GM18502 (cell line): ENCODE data around the gene RCN2.
A peak's percentile ranks its signal among the peaks of the same experiment; 100 is the strongest.
"Not testable (repeated sequence)": the region's sequence is repeated elsewhere in the genome, so short reads cannot be mapped to it uniquely, and the experiment has no call there.

Experiments
- ATAC-seq: cut with Tn5 transposase; IDR thresholded peaks from one replicate; pipeline ENCODE4 v1.9.1; 2021; ENCODE audit warnings: mild to moderate bottlenecking; ENCODE audit not compliant: unreplicated experiment, poor library complexity

Gene RCN2, protein sequence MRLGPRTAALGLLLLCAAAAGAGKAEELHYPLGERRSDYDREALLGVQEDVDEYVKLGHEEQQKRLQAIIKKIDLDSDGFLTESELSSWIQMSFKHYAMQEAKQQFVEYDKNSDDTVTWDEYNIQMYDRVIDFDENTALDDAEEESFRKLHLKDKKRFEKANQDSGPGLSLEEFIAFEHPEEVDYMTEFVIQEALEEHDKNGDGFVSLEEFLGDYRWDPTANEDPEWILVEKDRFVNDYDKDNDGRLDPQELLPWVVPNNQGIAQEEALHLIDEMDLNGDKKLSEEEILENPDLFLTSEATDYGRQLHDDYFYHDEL

DNA sequence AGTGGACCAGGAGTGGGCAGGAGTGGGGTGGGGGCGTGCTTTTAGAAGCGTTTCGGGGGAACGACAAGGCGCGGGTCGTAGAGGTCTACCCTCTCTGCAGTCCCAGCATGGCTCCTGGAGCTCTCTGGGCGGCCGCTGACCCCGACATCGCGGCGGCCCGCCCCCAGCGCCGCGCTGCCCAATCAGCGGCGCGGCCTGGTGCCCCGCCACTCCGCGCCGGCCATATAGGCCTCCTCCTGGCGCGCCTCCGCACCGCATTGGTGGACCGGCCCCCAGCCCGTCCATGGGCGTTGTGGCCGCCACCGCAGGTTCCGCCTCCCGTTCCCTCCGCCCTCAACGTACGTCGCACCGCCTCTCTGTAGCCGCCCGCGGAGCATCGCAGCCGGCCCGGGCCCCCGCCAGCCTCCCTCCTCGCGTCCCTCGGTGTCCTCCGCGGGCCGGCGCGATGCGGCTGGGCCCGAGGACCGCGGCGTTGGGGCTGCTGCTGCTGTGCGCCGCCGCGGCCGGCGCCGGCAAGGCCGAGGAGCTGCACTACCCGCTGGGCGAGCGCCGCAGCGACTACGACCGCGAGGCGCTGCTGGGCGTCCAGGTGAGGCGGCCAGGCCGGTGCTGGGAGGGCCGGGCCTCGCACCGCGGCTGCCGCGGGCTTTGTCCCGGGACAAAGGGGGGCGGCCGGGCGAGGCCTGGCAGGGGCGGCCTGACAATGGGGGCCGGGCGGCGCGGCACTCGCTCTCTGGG, at the start of gene RCN2:
RCN2 (plus strand) TSS at position 353 of the 738 bp plus-strand sequence; CDS start at position 446, 93 bp downstream.
- ATAC-seq, result peak; percentile 98

- no peak for ATAC-seq
Observed at GRCh38 chr15:76885212-76885611, 46.3 kb upstream of the RCN2 start.

GRCh38 chr15:76887280-76888141, 44.0 kb upstream of the RCN2 start:
- not testable (repeated sequence) for ATAC-seq

DNA sequence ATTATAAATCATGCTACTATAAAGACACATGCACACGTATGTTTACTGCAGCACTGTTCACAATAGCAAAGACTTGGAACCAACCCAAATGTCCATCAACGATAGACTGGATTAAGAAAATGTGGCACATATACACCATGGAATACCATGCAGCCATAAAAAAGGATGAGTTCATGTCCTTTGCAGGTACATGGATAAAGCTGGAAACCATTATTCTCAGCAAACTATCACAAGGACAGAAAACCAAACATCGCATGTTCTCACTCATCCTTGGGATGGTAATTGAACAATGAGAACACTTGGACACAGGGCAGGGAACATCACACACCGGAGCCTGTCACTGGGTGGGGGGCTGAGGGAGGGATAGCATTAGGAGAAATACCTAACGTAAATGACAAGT, 38.7 kb upstream of the RCN2 start:
- not testable (repeated sequence) for ATAC-seq

DNA sequence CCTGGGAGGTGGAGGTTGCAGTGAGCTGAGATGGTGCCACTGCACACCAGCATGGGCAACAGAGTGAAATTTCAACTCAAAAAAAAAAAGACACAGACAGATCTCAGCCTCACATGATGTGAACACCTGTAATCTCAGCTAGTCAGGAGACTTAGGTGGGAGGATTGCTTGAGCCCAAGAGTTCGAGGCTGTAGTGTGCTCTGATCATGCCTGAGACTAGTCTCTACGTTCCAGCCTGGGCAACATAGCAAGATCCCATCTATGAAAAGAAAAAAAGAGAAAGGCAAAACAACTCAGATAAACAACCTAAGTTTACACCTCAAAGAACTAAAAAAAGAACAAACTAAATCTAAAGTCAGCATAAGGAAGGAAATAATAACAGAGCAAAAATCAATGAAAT, 37.4 kb upstream of the RCN2 start:
- ATAC-seq, result no peak

GRCh38 chr15:76898102-76898501, 33.4 kb upstream of the RCN2 start:
- ATAC-seq, result no peak

GRCh38 chr15:76899176-76899930, 32.2 kb upstream of the RCN2 start:
- not testable (repeated sequence) for ATAC-seq

DNA sequence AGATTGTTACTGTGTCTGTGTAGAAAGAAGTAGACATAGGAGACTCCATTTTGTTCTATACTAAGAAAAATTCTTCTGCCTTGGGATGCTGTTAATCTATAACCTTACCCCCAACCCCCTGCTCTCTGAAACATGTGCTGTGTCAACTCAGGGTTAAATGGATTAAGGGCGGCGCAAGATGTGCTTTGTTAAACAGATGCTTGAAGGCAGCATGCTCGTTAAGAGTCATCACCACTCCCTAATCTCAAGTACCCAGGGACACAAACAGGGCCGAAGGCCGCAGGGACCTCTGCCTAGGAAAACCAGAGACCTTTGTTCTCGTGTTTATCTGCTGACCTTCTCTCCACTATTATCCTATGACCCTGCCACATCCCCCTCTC, 31.6 kb upstream of the RCN2 start:
- ATAC-seq, result not testable (repeated sequence)

DNA sequence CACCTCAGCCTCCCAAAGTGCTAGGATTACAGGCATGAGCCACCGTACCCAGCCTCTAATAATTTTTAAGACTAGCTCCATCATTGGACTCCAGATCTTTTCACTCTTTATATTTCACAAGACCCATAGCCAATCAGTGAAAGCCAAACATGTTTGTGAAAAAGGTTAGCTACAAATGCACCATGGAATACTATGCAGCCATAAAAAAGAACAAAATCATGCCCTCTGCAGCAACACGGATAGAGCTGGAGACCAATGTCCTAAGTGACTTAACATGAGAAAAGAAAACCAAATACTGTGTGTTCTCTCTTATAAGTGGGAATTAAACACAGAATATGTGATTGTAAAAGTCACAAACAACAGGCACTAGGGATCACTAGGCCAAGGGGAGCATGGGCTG, 29.6 kb upstream of the RCN2 start:
- no peak for ATAC-seq

- ATAC-seq, result no peak
Observed at GRCh38 chr15:76903251-76903681, 28.3 kb upstream of the RCN2 start.

- ATAC-seq, result peak; percentile 21
Observed at GRCh38 chr15:76904461-76905012, 27.0 kb upstream of the RCN2 start.

- peak; percentile 90 for ATAC-seq
Observed at GRCh38 chr15:76905013-76905839, 26.3 kb upstream of the RCN2 start, which contains the start of gene SCAPER. TSS of gene SCAPER (minus strand) at chr15:76905340. CDS start at chr15:76883817, 21,523 bp downstream.

- ATAC-seq, result no peak
Observed at GRCh38 chr15:76905855-76906254, 25.7 kb upstream of the RCN2 start.

DNA sequence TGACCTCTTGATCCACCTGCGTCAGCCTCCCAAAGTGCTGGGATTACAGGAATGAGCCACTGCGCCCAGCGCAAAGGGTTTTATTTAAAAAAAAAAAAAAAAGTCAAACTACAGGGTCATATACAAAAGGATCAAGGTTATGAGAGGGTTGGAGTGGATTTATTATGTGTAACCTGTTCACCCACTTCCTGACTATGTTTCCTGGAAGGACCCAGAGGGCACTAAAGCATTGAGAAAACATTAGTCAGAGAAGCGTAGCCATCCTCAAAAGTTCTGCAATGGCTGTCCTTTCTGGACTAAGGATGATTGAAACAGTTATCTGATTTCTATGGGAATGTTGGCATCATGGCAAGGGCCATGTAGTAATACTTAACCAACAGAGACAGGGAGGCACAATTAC, 19.1 kb upstream of the RCN2 start:
- ATAC-seq, result no peak

DNA sequence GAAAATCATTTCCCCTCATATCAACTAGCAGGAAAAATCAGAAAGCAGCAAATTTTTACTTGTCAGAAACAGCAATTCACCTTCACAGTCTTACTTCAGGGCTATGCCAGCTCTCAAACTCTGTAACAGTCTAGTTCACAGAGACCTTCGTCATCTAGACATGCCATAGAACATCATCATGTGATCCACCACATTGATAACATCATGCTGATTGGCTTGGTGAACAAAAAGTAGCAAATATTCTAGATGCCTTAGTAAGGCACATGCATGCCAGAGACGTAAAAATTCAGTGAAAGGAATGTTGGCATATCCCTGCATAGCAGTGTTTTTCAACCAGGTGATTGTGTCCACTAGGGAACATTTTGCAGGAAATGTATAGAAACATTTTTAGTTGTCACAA, 17.8 kb upstream of the RCN2 start:
- no peak for ATAC-seq

- no peak for ATAC-seq
Observed at GRCh38 chr15:76916369-76916768, 15.2 kb upstream of the RCN2 start.

GRCh38 chr15:76928201-76928600, 3.3 kb upstream of the RCN2 start:
- no peak for ATAC-seq

DNA sequence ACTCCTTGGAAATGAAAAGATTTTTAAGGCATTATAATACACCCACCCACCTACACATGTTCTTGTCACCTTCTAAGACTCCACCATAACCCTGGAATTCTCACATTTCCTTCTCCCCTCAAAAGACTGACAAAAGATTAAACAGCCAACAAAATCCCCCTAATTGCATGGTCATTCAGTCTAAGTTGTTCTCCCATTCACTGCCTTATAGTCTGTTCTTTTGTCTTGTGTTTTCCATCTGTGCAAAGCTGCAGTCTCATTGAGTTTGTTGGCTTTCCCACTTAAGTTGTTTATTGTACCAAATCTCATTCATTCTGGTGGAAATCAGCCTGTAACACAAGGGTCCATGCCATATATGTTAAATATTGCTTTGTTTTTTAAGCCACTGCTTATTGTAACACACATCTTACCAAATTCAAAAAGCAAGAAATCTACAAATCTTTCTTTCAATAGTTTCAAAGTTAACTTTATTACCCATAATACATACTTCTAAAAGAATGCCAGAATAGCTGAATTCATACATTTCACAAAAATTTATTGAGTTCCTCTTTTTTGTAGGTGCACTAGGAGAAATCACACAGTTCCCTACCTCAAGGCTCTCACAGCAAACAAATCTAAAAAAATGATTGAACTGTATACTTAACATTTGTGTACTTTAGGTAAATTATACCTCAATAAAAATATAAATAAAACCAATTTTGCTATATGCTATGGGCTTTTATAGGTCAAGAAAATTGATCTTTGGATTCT, 2.4 kb upstream of the RCN2 start:
- no peak for ATAC-seq
